ENCODE data around the gene FCRLB. TPM values are rescaled to one million over a fixed set of nuclear protein-coding genes. Genes with fewer than 3 reads are reported as not detected.
A peak's percentile ranks its signal among the peaks of the same experiment; 100 is the strongest.

Gene FCRLB
- total and polyA plus RNA-seq, 2 donors (not counting 3 experiments of a cell fraction or from before 2014, with no cell fraction given) = 0.62 TPM

DNA sequence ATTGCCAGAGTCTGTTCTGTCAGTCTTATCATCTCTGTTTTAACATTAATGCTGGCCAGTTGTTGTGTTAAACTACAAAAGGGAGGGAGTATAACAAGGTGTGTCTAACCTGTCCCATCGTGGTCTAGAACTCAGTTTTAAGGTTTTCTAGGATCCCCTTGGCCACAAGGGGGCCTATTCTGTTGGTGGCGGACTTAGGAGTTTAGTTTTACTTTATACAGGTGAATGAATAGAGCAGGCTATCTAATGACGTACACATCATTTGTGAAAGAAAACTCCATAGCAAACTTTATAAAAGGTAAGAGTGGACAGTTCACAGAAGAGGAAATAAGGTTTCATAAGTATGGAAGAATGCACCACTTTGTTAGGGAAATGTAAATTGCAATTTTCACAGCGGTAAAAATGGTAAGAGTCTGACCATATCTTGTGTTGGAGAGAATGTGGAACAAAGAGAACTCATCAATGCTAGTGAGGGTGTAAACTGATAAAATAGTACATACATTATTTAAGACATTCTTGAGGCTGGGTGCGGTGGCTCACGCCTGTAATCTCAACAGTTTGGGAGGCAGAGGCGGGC lies 42.3 kb downstream of the FCRLB start:
- H3K27ac ChIP-seq (ENCODE audit: insufficient read depth, low read depth, low read length) = no peak overlapping the region
- no peak overlapping the region for H3K4me2 ChIP-seq (ENCODE audit: insufficient read depth, low read length)
- no peaks in the 10 kb centered on the region for H3K9me1 ChIP-seq (replicated peaks; ENCODE audit: control insufficient read depth, extremely low read depth, insufficient read depth, low read length)
- peak; percentile 32 for DNase-seq (ENCODE audit: low read depth, low spot score)
- H3K36me3 ChIP-seq (ENCODE audit: control insufficient read depth in 2 of 2, extremely low read depth in 1 of 2, insufficient read depth in 2 of 2, low read length in 2 of 2) = no peaks in the 10 kb centered on the region
- no peak overlapping the region for H3K9ac ChIP-seq (replicated peaks; ENCODE audit: extremely low read depth, insufficient read depth, low read length)
- H4K20me1 ChIP-seq (replicated peaks; ENCODE audit: control insufficient read depth, extremely low read depth, insufficient read depth, low read length) = no peaks in the 10 kb centered on the region
- H2AFZ ChIP-seq (ENCODE audit: low read depth, low read length) = no peak overlapping the region
- peak; percentile 38 for FAIRE-seq
- POLR2A ChIA-PET = no interaction called here
- no TSS peak for BruUV-seq (replicated peaks)
- CTCF ChIA-PET = interaction anchor here (1.6 to 5.0 kb wide), 4 partner anchors 23 to 274 kb away, joined by 4 to 68 read pairs (median 8); no protein-coding TSS in a partner anchor
- no peak overlapping the region for H3K4me3 ChIP-seq (replicated peaks in 1 of 3; ENCODE audit: insufficient read depth in 1 of 3, low read depth in 1 of 3, low read length in 3 of 3)
- H3K27me3 ChIP-seq (ENCODE audit: control insufficient read depth in 2 of 2, insufficient read depth in 2 of 2, low read length in 2 of 2) = no peaks in the 10 kb centered on the region
- peaks cover 25% of the 10 kb centered on the region for H3K79me2 ChIP-seq (ENCODE audit: control insufficient read depth, insufficient read depth, low read length)
- TF ChIP-seq MYC (IDR thresholded peaks at IDR 0.05; ENCODE audit: low read depth, low read length) (no peak), GATA2 (IDR thresholded peaks at IDR 0.05; ENCODE audit: insufficient read depth, insufficient read length, low read depth, low read length) (no peak), EZH2 (IDR thresholded peaks at IDR 0.05; ENCODE audit: borderline replicate concordance, low read depth, low read length, severe bottlenecking) (no peak), FOS (IDR thresholded peaks at IDR 0.05; ENCODE audit: borderline replicate concordance, insufficient read depth, low read length) (no peak), POLR2AphosphoS5 (IDR thresholded peaks at IDR 0.05; ENCODE audit: insufficient read depth, low read depth, low read length) (no peak), JUN (IDR thresholded peaks at IDR 0.05; ENCODE audit: borderline replicate concordance, insufficient read depth, insufficient read length, low read depth) (no peak), POLR2A (IDR thresholded peaks at IDR 0.05; ENCODE audit: low read depth, low read length) (no peak)
- TF ChIP-seq, protein P1, sequence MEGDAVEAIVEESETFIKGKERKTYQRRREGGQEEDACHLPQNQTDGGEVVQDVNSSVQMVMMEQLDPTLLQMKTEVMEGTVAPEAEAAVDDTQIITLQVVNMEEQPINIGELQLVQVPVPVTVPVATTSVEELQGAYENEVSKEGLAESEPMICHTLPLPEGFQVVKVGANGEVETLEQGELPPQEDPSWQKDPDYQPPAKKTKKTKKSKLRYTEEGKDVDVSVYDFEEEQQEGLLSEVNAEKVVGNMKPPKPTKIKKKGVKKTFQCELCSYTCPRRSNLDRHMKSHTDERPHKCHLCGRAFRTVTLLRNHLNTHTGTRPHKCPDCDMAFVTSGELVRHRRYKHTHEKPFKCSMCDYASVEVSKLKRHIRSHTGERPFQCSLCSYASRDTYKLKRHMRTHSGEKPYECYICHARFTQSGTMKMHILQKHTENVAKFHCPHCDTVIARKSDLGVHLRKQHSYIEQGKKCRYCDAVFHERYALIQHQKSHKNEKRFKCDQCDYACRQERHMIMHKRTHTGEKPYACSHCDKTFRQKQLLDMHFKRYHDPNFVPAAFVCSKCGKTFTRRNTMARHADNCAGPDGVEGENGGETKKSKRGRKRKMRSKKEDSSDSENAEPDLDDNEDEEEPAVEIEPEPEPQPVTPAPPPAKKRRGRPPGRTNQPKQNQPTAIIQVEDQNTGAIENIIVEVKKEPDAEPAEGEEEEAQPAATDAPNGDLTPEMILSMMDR (IDR thresholded peaks at IDR 0.05; ENCODE audit: extremely low read depth in 1 of 2, insufficient read depth in 1 of 2, low read depth in 1 of 2, low read length in 2 of 2) = peak; percentile 44 to 48
- H3K4me1 ChIP-seq (ENCODE audit: control insufficient read depth, extremely low read depth, insufficient read depth, low read length) = peaks cover 10% of the 10 kb centered on the region
- no peaks in the 10 kb centered on the region for H3K9me3 ChIP-seq (replicated peaks; ENCODE audit: control insufficient read depth, insufficient read depth, low read length)
- dilution Hi-C loops (cut with MboI; ENCODE audit: extremely low pct_ligation_motif_present, low sequenced_read_pairs) (no loop called here), intact Hi-C loops (cut with micrococcal nuclease) (loop anchor here (10.0 kb wide), 1 partner anchor 271 kb away; no protein-coding TSS in a partner anchor)

All from endothelial cell of umbilical vein (primary cell).